Jurkat, Clone E6-1 (cell line): ENCODE results near the gene RNF183.
"Not testable (repeated sequence)": the region's sequence is repeated elsewhere in the genome, so short reads cannot be mapped to it uniquely, and the experiment has no call there.

Source experiments
- DNase-seq: peaks from one replicate; pipeline ENCODE4 v3.0.0-alpha.2; 2011; ENCODE audit warnings: low read depth, low spot score
- H3K4me3 ChIP-seq: 2 replicates; pipeline ENCODE4 v1.5.1; 2011; ENCODE audit warnings: mild to moderate bottlenecking, low read length, control low read depth, moderate library complexity

Gene RNF183

DNA sequence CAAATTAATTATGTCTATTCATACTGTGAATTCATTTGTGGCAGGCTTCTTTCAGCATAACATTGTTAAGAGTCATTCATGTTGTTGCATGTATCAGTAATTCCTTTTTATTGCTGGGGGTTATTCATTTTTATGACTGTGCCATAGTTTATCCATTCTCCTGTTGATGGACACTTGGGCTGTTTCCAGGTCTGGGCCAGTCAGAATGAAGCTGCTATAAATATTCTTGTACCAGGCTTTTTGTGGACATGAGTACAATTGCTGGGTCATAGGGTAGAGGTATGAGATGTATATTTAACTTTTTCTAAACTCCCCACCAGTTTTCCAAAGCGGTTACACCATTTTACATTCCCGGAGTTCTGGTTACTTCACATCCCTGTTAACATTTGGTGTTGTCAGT, 14.1 kb downstream of the RNF183 start:
- no peak for DNase-seq
- H3K4me3 ChIP-seq = no peak overlapping the region

DNA sequence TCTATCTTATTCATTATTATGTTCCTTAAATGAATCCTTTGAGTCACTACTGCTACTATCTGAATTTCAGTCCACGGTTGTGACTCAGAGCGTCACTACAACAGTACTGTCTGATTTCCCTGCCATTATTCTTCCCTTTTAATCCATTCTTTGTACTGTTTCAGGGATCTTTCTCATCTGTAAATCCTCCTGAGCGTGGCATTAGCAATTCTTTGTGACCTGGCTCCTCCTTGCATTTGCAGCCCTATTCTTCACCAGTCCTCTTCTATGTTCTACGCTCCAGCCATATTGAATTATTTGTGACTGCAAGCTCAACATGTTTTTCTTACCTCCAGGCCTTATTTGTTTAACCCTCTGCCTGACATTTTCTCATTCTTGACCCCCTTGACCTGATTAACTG, 21.8 kb downstream of the RNF183 start:
- DNase-seq = no peak
- no peak overlapping the region for H3K4me3 ChIP-seq

DNA sequence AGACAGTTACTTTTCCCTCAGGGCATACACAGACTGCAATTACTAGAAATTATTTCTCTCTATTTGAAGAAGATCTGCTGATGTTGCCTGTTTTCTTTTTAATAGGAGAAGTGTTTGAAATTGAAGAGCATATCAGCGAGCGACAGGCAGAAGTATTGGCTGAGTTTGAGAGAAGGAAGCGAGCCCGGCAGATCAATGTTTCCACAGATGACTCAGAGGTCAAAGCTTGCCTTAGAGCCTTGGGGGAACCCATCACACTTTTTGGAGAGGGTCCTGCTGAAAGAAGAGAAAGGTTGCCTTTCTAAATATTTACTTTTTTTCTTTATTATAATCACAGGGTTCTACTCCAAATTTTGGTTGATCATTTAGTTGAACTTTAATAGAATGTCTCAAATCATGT, 24.3 kb downstream of the RNF183 start:
- no peak overlapping the region for H3K4me3 ChIP-seq
- no peak for DNase-seq

DNA sequence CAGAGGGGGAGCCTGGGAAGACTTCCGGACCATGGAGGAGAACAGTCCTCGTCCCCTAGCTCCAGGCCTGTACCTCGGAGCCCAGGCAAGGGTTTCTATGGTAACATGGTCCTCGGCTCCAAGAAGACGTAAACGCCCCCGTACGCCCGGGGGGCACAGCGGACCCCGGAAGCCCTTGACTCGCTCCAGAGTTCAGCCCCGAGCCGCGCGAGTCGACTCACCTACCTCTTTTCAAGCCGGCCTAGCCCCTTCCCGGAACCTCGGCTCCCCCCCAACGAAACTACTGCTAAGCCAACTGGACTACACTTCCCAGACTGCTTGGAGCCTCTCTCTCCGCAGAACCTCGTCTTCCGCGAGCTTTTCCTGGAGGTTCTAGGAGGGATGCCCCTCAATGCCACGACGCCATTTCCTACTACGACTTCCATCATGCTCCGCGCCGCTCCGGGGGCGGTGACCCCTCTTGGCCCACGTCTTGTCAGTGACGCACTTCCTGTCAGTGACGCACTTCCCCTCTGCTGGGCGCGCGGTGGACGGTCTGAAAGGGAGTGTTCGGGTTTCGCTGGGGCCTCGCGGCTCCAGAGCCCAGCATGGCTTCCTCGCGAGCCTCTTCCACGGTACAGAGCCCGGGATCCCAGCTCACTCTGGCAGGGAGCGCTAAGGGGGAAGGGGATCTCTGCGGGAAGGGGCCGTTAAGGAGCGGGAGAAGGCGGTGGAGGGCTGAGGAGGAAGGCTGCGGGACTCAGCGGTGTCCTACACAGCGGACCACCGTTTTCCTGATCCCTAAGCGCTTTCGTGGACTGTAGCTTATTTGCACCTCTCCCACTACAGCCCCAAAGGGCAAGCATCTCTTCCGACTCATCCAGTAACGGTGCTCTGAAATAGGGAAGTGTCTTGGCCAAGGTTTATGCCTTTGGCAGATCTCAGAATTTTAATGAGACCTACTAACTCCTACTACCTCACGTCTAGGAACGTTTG, 27.7 kb downstream of the RNF183 start, which contains the start of the genes CDC26 and PRPF4:
TSS of gene CDC26 (minus strand) at position 416 of the 975 bp plus-strand sequence. CDS start 3,065 bp downstream, outside the sequence.
TSS of gene PRPF4 (plus strand) at position 502 of the 975 bp plus-strand sequence. CDS start at position 588, 86 bp downstream.
- peak; percentile 95 for DNase-seq
- H3K4me3 ChIP-seq = peak within 1 kb of the TSS; percentile 83

DNA sequence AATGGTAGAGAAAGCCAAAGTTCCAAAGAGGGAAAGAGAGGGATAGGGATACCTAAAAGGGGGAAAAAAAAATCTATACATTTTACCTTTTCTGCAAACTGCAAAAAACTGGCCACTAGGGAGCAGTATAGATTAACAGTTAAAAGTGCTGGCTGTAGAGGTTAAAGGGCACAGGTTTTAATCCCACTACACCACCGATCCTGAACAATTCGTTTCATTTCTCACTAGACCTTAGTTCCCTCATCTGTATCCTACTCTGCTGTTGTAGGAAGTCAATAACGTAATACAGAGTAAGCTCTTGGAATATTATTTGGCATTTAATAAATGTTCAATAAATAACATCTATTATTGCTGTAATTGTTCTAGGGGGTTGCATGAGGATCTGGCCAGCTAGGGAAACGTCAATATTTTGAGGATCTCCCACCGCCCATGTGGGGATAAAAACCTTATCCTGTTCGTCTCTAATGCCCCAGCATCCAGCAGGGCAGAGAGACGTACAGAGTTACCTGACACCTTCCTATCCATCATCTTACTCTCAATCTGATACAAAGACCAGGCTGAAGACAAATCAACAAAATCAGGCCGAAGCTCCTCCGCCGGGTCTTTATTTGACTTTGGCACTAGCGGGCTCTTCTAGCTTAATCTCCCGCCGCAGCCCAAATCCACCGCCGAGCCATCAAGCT, 28.6 kb downstream of the RNF183 start:
- peak; percentile 69 for DNase-seq
- H3K4me3 ChIP-seq = peak overlapping the region; percentile 83

DNA sequence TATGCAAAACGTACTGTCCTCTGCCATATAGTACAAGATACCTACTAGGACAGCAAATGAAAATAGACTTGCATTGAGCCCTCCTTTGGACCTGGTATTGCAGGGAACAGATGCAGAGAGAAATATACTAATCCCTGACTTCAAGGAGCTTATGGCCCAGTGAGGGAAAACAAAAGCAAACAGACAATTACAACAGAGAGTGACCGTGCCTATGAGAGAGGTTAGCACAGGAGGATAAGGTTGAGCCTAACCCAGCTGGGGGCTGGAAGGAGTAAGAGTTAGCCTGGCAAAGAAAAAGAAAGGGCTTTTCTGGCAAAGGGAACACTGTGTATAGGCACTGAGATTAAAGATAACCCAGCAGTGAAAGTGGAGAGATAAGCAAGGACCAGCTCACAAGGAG, 33.3 kb downstream of the RNF183 start:
- DNase-seq = no peak
- no peak overlapping the region for H3K4me3 ChIP-seq

DNA sequence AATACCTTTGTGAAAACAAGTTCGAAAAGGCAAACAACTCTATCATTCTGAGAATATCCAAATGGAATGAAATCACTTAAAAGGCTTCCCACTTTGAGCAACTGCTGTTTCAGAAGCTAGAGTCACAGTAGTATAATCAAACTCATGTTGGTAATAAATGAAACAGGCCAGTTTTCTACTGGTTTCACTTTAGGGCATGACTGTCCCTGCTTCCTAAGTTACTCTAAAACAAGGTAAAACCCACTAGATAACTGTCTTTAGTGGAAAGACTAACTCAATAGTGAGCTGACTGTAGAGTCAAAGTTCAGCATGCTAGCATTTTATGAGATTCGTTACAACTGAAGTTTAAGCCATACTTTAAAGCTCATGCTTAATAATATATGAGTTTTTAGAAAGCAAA, 33.8 kb downstream of the RNF183 start:
- no peak for DNase-seq
- H3K4me3 ChIP-seq = no peak overlapping the region

DNA sequence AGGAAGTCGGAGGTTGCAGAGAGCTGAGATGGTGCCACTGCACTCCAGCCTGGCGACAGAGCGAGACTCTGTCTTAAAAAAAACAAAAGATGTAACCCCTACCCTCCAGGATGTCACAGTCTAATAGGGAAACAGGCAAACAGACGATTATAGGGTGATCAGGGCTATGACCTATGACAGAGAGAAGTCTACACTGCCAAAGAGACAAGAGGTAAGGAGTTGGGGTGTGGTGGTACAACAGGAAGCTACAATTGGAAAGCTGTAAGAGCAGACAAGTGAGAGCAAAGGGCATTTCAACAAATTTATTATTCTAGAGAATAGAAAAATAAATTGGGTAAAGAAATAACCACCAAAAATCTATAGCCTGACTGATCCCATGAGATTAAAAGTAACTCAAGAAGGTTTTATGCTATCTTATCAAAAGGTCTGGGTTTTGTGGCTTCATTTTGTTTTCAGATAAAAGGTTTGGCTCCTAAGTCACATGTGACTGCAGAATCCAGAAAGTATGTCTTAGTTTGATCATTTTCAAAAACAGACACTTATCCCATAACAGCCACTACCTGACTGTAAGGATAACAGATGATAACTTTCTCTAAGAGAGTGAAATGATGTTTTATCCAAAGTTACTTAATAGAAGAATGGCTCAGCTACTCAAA, 35.1 kb downstream of the RNF183 start:
- no peak overlapping the region for H3K4me3 ChIP-seq
- DNase-seq = no peak

DNA sequence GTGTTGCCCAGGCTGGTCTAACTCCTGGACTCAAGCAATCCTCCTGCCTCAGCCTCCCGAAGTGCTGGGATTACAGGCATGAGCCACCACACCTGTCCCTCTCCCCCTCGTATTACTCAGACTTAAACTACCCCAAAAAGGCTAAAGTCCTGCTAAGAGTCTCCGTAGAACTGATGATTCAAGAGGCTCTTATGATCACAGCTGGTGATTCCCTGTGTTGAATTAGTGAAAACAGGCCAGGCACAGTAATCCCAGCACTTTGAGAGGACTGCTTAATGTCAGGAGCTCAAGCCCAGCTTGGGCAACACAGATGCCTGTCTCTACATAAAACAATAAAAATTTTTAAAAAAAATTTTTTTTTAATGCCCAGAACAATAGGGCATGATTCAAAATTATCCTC, 37.0 kb downstream of the RNF183 start:
- no peak for DNase-seq
- H3K4me3 ChIP-seq = no peak overlapping the region

DNA sequence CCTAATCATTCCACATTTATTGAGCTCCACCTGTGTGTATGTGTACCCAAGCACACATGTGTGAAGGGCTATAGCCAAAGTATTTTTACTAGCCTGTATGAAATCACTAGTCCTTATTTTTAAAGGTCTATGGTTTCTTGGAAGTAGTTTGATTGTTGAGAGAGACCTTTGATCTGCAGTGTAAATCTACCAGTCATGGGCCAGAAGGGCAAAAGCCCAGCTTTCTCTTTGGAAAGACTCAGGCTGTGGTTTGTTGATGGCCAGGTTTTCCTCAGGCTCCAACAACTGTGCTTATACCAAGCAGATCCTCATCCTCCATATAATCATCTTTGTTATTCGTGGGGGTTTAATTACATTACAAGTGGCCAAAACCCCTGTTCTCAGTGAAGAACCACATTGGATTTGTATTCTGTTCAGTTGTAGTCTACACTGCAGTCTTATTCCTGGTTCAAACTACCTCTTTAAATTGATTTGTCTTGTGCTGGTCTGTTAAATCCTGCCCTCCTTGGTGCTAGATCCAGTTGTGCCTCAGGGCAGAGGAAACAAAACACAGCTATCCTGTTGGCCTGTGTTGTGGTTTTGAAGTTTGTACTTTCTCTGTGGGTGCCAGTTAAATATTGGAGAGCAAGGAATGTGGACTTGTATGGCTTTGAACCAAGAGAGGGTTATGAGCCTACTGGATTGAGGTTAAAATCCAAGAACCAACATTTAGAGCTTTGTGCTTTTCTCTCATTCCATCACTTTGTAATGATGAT, 41.1 kb downstream of the RNF183 start:
- H3K4me3 ChIP-seq = no peak overlapping the region
- no peak for DNase-seq

DNA sequence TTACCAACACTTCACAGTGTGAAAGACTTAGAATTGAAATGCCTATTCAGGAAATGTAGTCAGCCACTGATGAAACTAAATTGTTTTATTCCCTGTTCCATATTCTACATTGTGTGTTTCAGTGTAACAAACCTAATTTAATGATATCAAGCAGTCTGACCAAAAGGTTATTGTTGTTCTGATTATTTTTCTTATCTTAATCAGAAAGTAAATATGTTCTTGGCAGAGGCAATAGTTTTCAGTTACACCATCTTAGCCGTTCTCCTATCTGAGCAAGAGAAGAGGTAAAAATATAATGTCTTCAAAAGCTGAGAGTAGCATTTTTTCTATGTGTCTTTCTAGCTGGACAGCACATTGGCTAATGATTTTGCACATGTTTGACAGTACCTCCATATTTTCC, 44.9 kb downstream of the RNF183 start:
- DNase-seq = no peak
- H3K4me3 ChIP-seq = no peak overlapping the region

DNA sequence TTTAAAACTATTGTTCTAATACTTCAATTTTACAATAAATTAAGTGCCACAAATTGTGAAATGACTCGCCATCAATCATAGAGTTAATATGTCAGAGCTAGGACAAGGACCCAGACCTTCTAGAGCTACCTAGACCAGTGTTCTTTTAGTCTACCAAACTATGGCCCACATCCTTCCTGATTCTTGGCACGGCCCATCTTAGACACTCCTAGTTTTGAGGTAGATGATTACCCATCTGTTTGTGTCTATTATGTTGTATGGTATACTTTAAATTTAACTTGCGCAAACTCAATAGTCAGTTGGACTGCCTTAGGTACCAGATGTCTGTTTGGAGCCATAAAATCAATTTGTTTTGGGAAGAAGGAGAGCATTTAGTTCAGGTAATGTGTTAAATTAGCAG, 45.3 kb downstream of the RNF183 start:
- DNase-seq = no peak
- no peak overlapping the region for H3K4me3 ChIP-seq

DNA sequence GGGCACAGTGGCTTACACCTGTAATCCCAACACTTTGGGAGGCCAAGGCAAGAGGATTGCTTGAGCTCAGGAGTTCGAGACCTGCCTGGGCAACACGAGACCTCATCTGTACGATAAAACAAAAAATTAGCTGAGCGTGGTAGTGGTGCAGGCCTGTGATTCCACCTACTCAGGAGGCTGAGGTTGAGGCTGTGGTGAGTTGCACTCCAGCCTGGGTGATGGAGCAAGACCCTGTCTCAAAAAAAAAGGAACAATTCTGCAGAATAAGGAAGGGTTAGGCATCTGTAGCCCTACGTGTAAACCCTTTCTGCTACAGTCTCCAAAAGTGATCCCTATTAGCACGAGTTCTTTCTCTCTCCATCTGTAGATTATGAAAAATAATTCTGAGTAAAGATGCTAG, 47.7 kb downstream of the RNF183 start:
- DNase-seq = no peak
- H3K4me3 ChIP-seq = no peak overlapping the region

DNA sequence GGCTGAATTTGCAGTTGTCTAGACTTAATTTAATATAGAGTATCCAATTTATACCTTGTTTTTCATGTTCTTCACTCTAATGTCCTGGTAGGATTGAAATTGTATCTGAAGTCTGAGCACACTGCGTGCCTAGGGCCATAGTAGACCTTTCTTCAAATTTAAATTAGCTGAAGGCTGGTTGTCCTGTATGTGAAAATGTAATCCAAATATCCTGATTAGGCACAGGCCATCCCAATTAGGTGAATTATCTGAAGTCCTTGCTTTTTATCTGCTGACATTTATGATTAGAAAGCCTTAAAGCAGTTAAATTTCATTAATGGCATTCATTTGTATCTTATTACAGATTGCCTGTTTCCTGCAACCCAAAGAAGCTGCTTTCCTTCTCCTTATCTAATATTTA, 48.2 kb downstream of the RNF183 start:
- DNase-seq = no peak
- no peak overlapping the region for H3K4me3 ChIP-seq

DNA sequence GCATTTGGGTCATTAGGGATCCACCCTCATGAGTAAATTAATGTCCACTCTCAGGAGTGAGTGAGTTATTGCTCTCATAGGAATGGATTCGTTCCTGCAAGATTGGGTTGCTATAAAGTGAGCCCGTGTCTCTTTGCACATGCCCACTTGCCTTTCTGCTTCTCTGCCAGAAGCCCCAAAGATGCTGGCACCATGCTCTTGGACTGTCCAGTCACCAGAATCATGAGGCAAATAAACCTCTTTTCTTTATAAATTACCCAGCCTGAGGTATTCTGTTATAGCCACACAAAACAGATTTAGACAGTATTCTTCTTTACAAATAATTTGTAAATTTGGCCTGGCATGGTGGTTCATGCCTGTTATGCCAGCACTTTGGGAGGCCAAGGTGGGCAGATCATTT, 52.4 kb downstream of the RNF183 start:
- H3K4me3 ChIP-seq = no peak overlapping the region
- no peak for DNase-seq

DNA sequence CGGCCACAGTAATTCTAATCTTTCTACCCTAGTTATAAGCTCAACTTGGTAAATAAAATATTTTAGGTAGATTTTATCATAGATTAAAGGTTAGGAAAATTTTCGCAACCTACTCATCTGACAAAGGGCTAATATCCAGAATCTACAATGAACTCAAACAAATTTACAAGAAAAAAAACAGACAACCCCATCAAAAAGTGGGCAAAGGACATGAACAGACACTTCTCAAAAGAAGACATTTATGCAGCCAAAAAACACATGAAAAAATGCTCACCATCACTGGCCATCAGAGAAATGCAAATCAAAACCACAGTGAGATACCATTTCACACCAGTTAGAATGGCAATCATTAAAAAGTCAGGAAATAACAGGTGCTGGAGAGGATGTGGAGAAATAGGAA, 53.5 kb downstream of the RNF183 start:
- not testable (repeated sequence) for DNase-seq

DNA sequence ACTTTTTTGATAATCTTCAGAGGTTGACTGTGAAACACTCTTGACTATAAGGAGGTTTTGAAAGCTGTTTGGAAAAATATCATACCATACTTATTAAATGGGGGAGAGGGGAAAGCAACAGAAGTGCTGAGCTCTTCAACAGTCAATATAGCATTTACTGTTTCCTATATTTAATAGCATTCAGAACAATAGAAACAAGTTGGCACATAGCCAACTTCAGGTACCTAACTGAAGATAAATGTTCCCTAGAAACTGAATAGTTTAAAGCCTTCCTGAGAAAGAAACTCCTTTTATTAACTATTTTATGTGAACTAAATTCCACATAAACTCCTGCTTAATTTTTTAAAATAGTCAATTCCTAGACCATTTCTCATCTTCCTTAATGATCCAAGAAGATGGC, 55.5 kb downstream of the RNF183 start:
- H3K4me3 ChIP-seq = no peak overlapping the region
- no peak for DNase-seq

More for the DNA sequence above, 53.5 kb downstream of the RNF183 start:
- H3K4me3 ChIP-seq = not testable (repeated sequence)
